HG03095 (cell line): ENCODE measurements around the gene RBM48.
"Not testable (repeated sequence)": the region's sequence is repeated elsewhere in the genome, so short reads cannot be mapped to it uniquely, and the experiment has no call there.

ENCODE experiments used
- ATAC-seq: cut with Tn5 transposase; IDR thresholded peaks from one replicate; pipeline ENCODE4 v1.9.1; 2021; ENCODE audit warnings: moderate library complexity; ENCODE audit not compliant: unreplicated experiment

Gene RBM48

DNA sequence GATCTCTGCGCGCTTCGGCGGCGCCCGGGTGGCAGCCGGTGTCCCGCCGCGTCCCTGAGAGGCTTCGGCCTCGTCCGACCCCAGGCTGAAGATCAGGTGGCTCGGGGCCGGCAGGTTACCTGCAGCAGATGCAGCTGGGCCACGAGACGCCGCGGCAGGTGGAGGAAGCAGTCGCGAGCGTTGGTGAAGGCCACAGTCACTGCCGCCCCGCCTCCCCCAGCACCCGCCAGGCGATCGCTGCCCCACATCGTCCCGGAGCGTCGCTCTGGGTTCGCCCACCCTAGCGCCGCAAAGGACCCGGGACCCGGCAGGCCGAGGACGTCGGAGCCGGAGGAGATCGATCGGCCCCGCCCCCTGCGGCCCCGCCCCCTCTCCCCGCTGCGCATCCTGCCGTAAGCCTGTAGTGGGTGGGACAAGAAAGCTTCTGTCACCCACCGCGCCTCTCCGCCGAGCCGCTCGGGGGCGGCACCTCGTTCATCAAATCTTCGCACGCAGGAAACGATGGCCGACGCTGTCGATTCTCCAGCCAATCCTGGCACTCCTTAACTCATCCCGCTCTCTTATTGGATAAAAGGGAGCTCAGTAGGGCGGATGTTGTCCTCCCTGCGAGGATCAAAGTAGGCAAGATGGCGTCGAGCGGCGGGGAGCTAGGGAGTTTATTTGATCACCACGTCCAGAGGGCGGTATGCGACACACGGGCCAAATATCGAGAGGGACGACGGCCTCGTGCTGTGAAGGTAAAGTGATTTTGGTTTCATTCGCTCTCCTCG, at the start of gene RBM48, which contains the start of gene PEX1:
Gene RBM48, plus strand, starts transcription at position 608 of the 770 bp plus-strand sequence. Its CDS starts 19 bp downstream, at position 627.
Gene PEX1, minus strand, starts transcription at position 333 of the 770 bp plus-strand sequence. Its CDS starts 85 bp downstream, at position 248.
- peak; percentile 92 for ATAC-seq

- ATAC-seq: not testable (repeated sequence)
These were observed 49.4 kb upstream of the RBM48 start for GRCh38 chr7:92479146-92479545.

- not testable (repeated sequence) for ATAC-seq
These were observed 45.0 kb upstream of the RBM48 start for GRCh38 chr7:92483624-92484023.

DNA sequence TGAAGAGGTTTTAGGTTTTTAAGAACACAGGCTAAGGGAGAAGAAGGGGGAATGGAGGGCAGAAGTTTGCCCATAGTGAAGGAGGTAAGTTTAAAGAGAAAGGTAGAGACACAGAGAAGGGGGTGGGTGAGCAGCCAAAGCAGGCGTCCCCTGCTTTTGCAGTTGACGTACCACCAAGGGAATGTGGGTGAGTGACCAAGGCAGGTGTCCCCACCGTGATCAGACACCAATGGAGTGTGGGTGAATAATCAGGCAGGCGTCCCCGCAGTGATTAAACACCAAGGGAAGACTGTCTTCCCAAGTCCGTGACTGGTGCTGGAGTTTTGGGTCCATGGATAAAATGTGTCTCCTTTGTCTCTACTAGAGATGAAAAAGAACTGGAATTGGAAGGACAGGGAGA, 44.4 kb upstream of the RBM48 start:
- not testable (repeated sequence) for ATAC-seq

DNA sequence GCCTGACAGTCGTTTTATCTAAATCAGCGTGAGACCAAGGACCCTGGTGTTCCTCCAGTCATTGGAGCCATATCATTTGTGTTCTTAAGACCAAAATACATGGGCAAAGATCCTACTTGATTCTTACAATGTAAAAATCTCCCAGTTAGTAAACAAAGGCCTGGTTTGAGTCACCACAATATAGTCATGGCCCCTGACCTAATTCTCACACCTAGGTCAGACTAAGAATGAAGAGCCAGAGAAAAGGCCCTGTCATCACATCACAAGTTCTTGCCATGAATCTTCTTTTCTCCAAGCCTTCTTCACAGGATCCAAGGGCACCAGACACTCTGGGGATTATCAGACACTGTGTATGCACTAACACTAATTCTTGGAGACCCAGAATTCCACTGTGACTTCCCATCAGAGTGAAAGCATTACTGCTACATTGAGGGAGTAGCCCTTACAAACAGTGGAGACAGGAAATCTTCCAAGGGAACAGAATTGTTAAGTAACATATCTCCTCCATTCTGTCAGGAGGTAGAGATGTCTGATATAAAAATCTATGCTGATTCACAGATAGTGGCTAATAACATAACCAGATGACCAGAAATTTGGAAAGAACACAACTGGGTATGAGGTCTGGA, 43.2 kb upstream of the RBM48 start:
- ATAC-seq: no peak

DNA sequence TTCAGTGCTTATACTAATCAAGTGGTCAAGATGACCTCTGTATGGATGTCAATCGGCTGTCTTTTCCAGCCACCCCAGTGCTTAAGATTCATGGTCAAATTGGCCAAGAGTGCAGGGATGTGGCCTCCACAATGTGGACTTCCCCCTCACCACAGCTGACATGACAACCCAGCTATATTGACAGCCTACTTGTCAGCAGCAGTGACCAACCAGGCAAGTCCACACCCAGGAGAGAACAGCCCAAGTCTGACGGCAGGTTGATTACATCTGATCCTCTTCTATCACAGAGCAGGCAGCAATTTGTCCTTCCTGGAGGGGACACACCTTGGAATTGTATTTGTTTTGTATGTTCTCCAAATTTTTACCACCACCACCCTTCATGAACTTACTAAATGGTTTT, 42.6 kb upstream of the RBM48 start:
- no peak for ATAC-seq

GRCh38 chr7:92487804-92488203, 40.8 kb upstream of the RBM48 start:
- no peak for ATAC-seq

DNA sequence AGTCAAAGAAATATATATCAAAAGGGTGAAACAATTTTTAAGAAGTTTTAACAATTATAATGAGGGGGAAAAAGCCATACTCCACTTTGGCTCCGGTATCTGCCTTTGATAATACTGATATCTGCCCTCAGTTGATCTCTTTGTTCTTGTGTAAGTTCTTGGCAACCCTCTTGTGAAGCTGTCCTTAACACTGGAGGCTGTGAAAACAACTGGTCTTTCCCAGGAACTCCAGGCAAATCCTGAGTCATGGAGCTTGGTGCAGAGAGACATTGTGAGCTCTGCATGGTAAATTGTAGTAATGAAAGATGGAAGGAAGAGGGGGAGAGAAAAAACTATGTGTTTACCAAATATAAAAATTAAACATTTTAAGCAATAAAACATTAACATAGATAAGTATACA, 39.0 kb upstream of the RBM48 start:
- ATAC-seq: no peak

DNA sequence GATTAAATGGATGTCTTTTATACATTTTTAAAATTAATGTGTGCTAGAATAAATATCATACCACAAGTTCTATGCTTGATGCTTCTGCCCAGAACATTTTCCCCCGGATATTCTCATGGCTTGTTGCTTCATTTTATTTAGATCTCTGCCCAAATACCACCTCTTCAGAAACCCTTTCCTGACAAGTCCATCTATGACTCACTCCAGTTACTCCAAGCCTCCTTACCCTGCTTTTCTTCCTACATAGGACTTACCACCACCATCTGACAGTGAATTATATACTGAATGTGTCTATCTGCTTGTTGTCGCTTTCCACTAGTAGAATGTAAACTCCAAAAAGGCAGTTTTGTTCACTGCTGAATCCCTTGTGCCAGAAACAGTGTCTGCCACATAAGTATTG, 31.7 kb upstream of the RBM48 start:
- no peak for ATAC-seq

- no peak for ATAC-seq
These were observed 30.0 kb upstream of the RBM48 start for GRCh38 chr7:92498557-92498956.

GRCh38 chr7:92503767-92504166, 24.8 kb upstream of the RBM48 start:
- no peak for ATAC-seq

DNA sequence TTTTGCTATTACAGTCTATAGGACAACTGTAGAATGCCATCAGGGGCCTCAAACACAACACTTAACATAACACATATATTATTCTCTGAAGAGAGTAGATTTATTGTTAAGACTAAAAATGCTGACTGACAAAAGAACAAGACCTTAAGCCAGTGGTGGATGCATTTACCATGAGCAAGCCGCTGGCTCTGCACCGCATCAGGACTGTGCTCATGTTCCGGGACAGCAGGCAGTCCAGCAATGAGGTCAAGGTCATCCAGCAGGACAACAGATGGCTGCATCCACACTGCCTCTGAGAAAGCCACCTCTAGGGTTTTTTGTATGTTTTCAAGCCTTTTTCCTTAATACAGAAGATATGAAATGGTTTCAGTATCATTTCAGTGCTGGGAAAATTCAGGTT, 24.0 kb upstream of the RBM48 start:
- ATAC-seq: no peak

- no peak for ATAC-seq
These were observed 22.2 kb upstream of the RBM48 start for GRCh38 chr7:92506363-92506762.

- ATAC-seq: no peak
These were observed 19.6 kb upstream of the RBM48 start for GRCh38 chr7:92508946-92509345.

- no peak for ATAC-seq
These were observed 15.3 kb upstream of the RBM48 start for GRCh38 chr7:92513167-92513902.

GRCh38 chr7:92517631-92518030, 11.0 kb upstream of the RBM48 start:
- no peak for ATAC-seq

DNA sequence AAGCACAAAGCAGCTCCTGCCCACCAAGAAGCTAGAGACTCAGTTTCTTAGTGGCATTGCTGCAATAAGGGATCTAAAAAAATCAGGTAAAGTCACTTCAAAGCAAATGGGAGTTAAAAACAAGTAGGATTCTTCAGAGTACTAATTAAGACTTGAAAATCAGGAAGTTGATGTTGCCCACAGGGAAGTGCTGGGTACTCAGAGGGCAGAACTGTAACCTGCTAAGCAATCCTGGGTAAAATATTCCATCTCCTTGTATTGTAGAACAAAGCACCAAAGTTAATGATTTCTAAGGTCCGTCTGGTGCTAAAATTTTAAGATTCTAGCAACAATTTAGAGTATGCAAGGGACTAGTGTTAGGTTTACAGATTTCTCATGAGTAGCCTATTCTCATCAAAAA, 8.6 kb upstream of the RBM48 start:
- no peak for ATAC-seq

DNA sequence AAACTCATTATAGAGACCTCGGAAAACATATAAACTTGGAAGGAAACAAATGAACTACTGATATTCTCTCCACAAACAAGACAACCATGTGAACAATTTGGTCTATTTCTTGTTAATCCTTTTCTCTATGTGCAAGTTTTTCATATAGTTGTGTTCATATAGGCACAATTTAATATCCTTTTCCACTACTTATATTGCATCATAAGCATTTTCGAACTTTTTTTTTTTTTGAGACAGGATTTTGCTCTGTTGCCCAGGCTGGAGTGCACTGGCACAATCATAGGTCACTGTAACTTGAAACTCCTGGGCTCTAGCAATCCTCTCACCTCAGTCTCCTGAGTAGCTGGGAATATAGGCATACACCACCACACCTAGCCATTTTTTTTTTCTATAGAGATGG, 5.5 kb upstream of the RBM48 start:
- no peak for ATAC-seq

DNA sequence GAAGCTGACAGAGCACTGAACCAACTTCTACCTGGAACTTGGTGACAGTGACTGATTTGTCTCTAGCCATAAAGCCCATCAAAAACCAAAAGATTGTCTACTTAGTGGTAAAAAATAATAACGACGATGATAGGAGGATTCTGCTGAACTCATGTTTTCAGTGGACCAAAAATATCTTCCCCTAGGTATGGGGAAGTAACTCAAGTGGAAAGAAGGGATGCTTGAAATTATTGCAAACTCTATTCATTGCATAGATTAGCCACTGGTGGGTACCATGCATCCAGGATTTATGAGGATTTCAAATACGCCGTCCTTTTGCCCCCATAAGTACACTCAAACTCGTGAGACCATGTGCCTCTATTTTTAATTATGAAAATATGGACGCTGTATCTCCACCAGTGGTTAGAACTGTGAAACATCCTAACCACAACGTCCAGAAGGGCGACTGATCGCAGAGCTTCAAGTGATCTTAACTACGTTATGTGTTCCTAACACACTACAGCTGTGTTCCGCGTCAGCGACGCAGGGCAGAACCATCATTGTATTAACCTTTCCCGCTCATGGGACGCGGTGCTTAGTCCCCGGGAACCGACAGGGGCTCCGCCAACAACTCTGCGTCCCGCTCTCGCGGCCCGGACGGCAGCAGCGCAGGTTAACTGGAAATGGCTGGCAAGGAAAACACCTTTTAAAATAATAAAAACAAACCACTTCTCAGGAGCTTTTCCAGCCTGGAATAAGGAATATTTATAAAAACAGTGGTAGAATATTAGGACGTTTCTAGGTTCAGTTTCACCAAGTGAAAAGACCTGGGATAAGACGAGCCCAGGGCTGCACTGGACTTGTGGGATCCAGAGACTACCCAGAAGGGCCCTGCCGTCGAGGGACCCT, 1.1 kb upstream of the RBM48 start:
- ATAC-seq: peak; percentile 34

DNA sequence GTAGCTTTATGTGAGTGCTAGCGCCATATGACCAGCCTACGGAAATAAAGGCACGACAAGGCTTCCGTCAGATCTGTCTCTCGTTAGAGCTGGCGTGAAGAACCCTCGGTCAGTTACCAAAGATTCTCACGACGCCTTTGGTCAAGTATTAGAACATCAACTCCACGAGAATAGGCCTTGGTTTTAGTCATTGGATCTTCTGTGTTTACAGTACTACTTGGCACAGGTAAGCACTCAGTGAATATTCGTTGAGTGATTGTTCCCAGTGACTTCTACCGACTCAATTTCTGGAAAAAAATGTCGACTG, 316 bp downstream of the RBM48 start:
- ATAC-seq: peak; percentile 6

GRCh38 chr7:92534572-92534971, 6.0 kb downstream of the RBM48 start:
- ATAC-seq: no peak
